HG02885 (cell line): ENCODE data around the gene SRD5A2.
"Not testable (repeated sequence)": the region's sequence is repeated elsewhere in the genome, so short reads cannot be mapped to it uniquely, and the experiment has no call there.

Experiments used
- ATAC-seq: cut with Tn5 transposase; IDR thresholded peaks from one replicate; pipeline ENCODE4 v1.9.1; 2021; ENCODE audit warnings: mild to moderate bottlenecking; ENCODE audit not compliant: unreplicated experiment, poor library complexity

Gene SRD5A2

DNA sequence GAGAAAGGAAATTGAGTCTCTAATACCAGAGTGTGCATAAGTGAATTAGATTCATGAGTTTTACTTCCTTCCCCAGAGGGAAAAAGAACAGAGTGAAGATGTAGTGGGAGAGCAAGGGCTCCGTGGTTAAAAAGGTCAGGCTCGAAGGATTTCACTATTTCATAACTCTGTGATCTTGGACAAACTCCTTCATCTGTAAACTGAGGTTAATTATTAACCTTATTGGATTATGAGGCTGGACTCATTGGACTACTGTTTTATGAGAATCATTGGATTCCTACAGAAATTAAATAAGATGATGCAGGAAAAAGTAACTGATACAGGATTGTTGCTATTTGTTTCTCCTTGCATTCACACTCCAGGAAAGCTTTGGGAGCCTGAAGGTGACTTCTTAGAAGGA lies 45.0 kb downstream of the SRD5A2 start:
- ATAC-seq: no peak

DNA sequence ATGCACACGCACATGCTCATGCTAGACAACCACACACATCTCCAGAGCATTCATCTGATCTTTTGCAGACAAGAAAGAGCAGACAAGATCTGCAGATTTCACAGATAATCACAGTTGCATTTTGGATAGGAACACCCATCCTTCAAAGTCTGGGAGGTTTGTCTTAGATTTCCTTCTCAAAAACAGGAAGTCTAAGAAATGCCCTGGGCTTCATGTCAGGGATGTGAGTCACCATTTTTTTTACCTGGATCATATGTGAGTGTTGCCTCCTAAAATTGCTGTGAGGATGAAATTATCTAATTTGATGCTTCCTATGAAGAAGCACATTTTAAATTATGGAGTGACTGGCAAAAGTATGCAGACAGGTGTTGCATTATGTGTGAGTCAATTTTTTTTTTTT lies 46.1 kb downstream of the SRD5A2 start:
- ATAC-seq: no peak

DNA sequence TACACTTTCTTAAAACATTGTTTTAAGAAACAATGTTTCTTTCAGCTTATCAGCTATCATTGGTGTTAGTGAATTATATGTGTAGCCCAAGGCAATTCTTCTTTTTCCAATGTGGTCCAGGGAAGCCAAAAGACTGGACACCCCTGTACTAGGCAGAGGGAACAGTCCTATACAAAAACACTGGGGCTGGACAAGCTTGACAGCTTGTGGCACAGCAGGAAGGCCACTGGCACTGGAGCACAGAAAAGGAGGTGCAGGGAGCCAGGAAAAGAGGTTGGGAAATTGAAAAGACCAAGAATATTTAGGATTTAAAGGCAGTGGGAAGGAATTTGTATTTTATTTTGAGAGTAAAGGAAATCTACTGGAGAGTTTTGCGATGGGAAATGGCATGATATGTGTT lies 47.7 kb downstream of the SRD5A2 start:
- no peak for ATAC-seq

DNA sequence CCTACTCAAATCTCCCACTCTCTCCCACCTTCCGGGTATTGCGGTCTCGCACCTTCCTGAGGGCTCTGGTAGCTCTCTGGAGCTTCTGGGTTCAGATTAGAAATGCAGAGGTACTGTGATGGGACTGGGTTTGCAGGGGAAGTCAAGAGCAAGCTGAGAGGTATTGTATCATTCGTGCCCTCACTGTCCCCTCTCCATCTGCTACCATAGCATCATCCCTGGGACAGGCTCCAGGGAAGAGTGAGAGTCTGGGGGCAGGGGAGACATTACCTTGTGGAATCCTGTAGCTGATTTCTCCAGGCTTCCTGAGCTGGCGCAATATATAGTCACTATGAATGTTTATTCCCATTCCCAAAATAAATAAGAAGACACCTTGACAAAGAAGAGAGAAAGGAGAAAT lies 49.6 kb downstream of the SRD5A2 start:
- ATAC-seq: no peak

DNA sequence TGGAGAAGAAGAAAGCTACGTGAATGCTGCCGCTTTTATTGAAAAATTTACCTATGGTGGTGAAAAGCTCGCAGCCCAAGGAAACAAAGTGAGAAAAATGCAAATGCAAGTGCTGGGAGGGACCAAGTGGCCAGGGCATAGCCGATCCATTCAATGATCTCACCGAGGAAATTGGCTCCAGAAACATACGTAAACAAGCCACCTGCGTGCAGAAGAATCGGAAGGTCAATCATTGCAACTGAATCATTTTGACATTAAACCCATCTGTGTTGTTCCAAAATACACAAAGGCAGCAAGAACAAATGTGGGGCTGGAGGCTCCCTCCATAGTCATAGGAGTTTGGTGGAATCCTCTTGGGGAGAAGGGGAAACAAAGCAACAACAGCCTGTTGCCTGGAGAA lies 51.5 kb downstream of the SRD5A2 start:
- ATAC-seq: no peak

DNA sequence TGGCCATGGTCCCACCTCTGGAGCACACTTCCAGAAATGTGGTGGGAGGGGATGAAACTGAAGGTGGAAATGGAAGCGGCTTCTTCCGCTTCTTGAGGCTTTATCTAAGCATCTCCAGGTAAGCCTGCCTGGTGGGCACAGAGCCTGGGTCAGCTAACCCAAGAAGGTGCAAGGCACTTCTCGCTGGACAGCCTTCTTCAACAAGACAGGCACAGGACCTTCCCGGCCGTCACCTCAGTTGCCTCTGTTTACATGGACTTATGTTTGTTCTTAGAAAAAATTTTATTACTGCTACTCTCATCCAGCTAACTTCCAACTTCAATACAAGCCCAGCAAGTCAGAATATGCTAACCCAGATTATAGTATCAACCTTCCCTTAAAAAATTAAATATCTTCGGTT lies 51.9 kb downstream of the SRD5A2 start:
- ATAC-seq: no peak

DNA sequence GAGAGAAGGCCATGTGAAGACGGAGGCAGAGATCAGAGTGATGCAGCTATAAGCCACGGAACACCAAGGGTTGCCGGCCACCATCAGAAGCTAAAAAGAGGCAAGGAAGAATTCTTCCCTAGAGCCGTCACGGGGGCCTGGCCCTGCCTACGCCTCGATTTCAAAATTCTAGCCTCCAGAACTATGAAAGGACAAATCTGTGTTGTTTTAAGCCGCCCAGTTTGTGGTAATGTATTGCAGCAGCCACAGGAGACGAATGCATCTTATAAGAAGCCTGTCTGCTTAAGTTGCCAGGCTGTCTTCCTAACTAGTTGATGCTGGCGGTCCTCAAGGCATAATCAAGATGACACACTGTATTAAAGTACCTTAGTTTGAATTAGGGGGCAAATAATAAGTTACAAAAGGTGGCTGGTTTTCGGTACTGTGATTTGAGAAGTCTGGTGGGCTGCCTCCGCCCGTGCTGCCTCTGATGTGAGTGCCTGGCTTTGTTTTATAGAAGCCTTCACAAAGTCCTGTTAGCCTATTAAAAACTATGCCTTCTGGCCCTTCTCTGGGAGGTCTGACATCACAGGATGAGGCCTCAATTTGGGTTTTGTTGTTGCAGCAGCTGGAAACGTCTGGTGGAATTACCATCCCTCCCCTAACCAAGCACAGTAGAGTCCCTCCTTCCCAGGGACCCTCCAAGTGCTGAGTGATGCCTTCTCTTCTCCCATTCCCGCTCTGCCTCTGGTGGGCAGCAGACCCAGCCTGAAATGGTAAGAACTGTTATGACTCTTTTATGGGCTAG lies 53.6 kb downstream of the SRD5A2 start:
- ATAC-seq: no peak

DNA sequence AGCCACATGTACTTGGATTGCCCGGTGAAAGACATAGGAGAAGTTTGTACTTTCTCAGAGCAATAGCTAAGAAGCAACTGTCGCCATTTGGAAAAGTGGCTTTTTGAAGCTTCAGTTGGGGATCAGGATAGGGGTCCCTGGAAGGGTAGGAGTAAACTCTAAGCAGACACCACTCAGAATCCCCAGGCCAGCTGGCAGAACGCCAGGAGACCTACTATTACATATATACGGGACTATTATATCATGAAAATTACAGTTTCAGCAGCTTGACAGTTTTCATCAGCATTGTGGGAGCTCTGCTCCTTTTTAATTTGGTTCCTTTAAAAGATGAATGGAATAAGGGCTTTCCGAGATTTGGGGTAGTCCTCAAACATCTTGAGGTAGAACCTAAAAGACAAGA lies 54.9 kb downstream of the SRD5A2 start:
- no peak for ATAC-seq

DNA sequence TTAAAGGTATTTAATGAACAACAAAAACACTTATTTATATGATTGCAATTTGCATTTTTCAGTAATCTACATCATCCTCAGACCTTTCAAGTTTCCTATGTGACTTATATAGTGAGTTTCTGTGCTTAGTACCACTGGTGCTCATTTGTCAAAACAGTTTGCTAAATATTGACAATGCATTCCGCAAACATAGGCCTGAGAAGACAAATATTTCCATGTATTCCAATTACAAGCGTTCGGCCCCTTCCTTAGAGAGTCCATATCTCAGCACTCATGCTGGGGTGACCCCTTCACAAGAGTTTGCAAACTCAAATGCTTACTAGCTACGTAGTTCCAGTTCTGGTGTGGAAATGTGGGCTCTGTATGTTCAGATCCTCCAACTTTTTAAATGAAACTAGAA lies 56.1 kb downstream of the SRD5A2 start:
- no peak for ATAC-seq

DNA sequence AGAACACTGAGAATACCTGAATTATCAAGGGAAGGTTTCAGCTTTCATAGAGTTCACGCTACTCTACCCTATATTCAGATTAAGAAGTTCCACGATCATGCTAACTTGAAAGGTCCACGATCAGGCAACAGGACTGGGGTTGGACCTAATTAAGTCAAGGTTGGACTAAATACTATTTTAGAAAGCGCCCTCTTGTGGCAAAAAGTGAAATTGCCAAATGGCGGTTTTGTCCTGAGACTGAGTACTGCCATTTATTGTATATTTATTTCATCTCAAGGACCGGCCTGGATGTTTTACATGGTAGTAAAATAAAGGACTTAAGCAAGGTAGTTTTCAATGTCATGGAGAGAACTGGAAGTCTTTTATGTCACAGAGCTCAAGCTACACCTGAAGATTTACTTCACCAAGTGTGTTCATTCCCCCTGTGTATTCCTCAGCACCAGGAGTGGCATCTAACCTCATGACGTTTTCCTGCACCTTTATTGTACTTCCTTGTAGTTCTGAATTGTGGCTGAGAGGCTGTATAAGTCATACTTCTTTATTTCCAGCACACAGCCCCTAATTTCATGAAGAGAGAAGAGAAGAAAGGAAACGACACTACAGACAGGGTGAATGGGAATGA lies 56.8 kb downstream of the SRD5A2 start:
- no peak for ATAC-seq

DNA sequence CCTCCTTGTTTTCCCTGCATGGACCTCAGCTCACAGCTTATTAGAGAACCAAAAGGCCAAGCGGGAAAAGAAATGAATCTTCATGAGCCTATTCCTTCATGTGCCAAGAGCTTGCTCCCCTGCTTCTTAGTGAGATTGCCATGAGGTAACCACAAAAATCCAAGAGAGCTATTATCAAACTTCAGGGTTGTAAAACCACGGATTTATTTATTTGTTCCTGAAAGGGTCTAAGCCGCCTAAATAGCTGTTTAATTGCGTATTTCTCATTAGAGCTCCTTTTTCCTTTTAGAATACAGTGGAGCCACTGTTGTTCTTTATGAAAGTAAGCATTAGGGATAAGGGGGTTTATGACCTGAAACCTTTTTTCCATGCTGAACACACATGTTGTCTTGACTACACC lies 58.0 kb downstream of the SRD5A2 start:
- no peak for ATAC-seq

DNA sequence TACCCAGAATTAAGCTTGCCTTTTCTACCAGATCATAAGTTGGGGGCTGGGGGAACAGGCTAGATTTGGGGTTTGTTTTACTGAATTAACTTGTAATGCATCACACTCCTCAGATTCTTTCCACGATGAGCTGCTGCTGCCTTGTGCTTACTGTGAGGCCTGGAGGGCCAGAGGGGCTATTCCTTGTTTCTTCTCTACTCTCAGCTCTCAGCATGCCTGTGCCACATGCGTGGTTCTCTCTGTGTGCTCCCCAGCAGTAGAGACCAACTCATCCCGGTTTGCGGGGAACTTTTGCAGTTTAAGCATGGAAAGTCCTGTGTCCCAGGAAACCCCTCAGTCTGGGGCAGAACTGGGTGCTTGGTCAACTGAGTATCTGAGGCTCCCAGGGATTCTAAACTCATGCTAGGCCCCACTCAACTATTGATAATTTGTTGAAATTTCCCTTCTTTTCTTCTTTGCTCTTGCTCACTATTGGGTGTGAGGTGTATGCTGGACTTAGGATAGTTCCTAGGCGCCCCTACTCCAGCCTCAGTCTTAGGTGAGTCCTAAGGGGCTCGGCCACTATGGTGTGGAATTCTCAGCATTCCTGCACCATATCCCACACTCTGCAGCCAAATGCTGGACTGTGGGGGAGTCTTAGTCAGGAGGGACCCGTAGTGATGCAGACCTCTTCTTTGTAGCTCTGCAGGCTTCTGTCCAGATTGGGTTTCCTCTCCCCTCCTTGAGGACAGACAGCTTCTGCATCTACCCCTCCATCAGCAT lies 63.1 kb downstream of the SRD5A2 start:
- no peak for ATAC-seq

DNA sequence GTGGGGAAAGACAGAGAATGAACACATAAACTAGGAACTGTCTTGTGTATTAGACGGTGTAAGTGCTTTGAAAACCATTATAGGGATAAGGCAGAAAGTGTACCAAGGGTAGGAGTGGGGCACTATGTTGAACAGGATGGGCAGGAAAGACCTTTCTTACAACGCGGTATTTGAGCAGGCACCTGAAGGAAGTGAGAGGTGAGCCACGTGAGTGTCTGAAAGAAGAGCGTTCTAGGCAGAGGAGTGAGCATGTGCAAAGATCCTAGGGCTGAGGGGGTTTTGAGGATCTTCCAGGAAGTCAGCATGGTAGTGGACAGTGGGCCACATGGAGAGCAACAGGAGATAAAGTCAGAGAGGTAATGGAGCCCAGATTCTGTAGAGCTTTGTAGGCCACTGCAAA lies 65.2 kb downstream of the SRD5A2 start:
- ATAC-seq: no peak

DNA sequence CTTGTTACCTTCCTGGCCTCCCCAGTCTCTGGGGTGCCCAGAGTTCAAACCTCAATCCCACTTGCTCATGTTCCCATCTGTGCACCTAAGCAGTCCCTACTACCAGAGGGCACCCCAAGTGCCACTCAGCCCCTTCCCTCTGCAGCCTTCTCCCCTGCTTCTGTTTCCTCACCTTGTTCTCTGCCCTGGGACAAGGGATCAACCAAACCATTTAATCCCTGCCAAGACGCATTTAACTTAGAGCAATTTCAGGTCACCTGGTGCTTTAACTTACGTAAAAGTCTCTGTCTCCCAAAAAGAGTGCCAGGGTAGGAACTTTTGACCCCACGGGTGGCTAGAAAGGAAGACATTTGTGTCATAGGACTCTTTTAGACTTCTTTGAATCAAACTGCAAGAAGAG lies 67.2 kb downstream of the SRD5A2 start:
- ATAC-seq: no peak

DNA sequence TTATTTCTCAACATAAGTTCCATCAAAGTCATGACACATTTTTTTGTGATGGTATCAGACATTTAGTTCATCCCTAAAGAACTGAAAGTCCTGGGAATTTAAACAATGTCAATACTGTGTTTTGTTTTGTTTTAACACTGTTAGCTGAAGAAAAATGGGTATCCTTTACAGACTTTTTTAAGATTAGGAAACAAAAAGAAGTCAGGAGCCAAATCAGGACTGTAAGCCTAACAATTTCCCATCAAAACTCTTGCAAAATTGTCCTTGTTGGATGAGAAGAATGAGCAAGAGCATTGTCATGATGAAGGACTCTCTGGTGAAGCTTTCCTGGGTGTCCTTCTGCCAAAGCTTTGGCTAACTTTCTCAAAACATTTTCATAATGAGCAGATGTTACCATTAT lies 69.4 kb downstream of the SRD5A2 start:
- ATAC-seq: no peak

DNA sequence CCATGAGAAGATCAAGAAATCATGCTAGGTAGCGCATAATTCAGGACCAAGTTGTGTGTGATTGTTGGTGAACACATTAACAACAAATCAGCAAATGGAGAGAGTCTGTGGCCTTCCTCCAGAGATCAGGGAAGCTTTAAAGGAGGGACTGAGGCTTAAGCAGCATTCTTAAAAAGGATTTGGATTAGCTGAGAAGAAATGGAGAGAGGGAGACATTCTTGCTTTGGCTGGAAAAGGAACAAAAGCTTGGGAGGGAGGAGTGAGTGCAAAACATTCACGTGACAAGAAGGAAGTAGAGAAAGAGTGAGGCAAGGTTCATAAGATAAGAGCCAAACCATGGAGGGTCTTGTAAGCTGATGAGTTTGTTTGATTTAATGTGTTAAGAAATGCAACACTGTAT lies 75.6 kb downstream of the SRD5A2 start:
- ATAC-seq: no peak

DNA sequence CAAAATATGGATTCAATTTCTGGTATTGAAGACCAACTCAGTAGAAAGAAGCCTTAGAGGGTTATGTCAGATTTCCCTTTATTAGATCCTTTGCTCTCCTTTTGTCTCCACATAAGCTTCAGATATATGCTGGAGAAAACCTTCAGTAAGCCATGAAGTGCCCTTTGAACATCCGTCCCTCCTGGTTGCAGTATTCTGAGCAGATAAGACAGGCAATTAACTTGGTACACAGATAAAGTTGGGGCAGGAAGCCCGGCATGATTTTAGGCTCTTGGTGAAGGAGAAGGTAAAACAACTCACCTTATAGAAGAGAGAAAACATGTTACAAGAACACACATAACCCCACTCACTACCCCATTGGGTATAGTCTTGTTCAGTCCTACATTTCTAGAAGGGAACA lies 76.4 kb downstream of the SRD5A2 start:
- ATAC-seq: no peak

DNA sequence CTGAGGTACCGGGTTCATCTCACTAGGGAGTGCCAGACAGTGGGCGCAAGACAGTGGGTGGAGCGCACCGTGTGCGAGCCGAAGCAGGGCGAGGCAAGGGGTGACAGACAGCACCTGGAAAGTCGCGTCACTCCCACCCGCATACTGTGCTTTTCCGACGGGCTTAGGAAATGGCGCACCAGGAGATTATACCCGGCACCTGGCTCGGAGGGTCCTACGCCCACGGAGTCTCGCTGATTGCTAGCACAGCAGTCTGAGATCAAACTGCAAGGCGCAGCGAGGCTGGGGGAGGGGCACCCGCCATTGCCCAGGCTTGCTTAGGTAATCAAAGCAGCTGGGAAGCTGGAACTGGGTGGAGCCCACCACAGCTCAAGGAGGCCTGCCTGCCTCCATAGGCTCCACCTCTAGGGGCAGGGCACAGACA lies 84.3 kb downstream of the SRD5A2 start:
- ATAC-seq: not testable (repeated sequence)

DNA sequence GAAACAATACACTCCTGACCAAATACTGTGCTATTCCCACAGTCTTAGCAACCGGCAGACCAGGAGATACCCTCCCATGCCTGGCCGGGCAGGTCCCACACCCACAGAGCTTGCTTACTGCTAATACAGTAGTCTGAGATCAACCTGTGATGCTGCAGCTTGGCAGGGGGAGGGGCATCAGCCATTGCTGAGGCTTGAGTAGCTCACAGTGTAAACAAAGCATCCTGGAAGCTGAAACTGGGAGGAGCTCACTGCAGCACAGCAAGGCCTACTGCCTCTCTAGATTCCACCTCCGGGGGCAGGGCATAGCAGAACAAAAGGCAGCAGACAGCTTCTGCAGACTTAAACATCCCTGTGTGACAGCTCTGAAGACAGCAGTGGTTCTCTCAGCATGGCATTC lies 91.4 kb downstream of the SRD5A2 start:
- ATAC-seq: not testable (repeated sequence)

DNA sequence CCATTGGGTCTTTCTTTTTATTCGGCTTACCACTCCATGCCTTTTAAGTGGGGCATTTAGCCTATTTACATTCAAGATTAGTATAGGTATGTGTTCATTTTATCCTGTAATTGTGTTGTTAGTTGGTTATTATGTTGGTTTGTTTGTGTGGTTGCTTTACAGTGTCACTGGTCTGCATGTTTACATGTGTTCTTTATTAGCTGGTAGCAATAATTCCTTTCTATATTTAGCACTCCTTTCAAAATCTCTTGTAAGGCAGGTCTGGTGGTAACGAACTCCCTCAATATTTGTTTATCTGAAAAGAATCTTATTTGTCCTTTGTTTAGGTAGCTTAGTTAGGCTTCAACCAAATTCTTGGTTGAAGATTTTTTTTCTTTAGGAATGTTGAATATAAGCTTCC lies 97.5 kb downstream of the SRD5A2 start:
- ATAC-seq: no peak

DNA sequence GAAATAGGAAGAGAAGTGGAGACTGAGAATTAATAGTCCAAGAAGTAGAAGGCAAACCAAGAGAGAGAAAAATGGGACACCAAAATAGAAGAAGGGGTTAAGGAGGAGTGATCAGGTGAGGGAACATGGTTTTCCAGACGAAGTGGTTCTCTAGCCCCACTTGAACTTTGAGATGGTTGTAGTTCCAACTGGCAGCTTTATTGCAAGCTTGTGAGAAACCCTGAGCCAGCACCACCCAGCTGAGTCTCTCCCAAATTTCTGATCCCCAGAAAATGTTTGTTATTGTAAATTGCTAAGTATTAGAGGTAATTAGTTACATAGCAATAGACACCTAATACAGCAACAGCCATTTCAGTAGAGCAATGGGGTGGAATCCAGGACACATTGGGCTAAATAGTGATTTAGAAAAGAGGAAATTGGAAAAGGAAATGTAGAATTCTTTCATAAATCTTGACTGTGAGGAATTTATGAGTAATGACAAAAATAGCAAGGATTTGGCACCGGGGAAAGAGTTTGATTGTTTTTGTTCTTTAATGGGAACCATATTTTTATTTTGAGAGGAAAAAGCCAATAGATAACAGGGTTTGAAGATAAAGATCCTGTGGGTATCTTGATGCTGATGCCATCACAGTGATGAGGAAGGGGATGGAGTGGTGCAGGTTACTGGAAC lies 104.1 kb downstream of the SRD5A2 start:
- ATAC-seq: no peak
